Lower leg skin (tissue), 4 donors: ENCODE results near the gene HMGCL. TPM values are rescaled to one million over a fixed set of nuclear protein-coding genes. Genes with fewer than 3 reads are reported as not detected.
"Not testable (repeated sequence)": the region's sequence is repeated elsewhere in the genome, so short reads cannot be mapped to it uniquely, and the experiment has no call there.

Experiments used
- DNase-seq, 2 donors: peaks; one replicate each; pipeline ENCODE4 v3.0.0-alpha.2; 2019; ENCODE audit warnings: low spot score in 2 of 2
- H3K4me3 ChIP-seq: fragments of 200-600 bp; sonication (generic); 2 replicates; pipeline ENCODE4 v1.5.1; 2017; ENCODE audit warnings: mild to moderate bottlenecking, low read depth; ENCODE audit not compliant: poor library complexity, severe bottlenecking
- CTCF ChIP-seq, 3 donors: fragments of 450-650 bp; IDR thresholded peaks; one replicate each; pipeline ENCODE4 v1.5.1; 2016; ENCODE audit warnings: antibody characterized with exemption in 3 of 3, mild to moderate bottlenecking in 3 of 3, moderate library complexity in 2 of 3
- POLR2A ChIP-seq, 2 donors: fragments of 450-650 bp; IDR thresholded peaks; one replicate each; pipeline ENCODE4 v1.6.1; 2016 to 2017; ENCODE audit warnings: antibody characterized with exemption in 2 of 2, mild to moderate bottlenecking in 1 of 2, moderate library complexity in 1 of 2
- WGBS, 2 donors: methylation state at CpG; one replicate each; pipeline ENCODE4 v1.1.5; 2018; 5-methylcytosine and 5-hydroxymethylcytosine counted together
- intact Hi-C: fragments of 100-400 bp; cut with DNase I; formaldehyde crosslinking; loops from one replicate; pipeline ENCODE4 v1.15.0; 2023; ENCODE audit warnings: low total_unique reads
- total RNA-seq, 4 donors: library from RNA; depleted of rRNA; stranded (reverse); fragments of >200 nt; gene quantifications; one replicate each; pipeline ENCODE4 v1.1.0, GENCODE V29; 2016

HMGCL gene
- total RNA-seq, 4 donors from 2014 or later: 30.9 to 44.9 (median 36.0) TPM

DNA sequence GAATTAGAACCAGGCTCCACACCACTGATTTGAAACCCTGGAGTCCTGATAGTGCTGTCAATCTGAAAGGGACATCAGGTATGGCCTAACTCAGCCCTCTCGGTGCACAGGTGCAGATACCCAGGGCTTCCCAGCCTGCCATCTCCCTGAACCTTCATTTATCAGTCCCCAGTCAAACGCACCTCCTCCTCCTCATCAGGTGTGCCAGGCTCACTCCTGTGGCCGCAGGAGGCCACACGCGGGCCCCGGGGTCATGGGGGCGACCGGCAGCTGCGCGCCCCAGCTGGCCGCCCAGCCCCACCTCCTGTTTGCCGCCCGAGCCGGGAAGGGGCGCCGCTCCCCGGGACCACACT, 42.3 kb upstream of the HMGCL start:
- intact Hi-C loops: no loop called here
- 1 to 35% methylated on average over 2 to 12 of the region's 17 CpGs for WGBS, 2 donors
- TF ChIP-seq POLR2A (IDR thresholded peaks at IDR 0.05): no peak
- no peak for TF ChIP-seq CTCF (IDR thresholded peaks at IDR 0.05)
- no peak for DNase-seq
- H3K4me3 ChIP-seq: peak overlapping the region; percentile 61

DNA sequence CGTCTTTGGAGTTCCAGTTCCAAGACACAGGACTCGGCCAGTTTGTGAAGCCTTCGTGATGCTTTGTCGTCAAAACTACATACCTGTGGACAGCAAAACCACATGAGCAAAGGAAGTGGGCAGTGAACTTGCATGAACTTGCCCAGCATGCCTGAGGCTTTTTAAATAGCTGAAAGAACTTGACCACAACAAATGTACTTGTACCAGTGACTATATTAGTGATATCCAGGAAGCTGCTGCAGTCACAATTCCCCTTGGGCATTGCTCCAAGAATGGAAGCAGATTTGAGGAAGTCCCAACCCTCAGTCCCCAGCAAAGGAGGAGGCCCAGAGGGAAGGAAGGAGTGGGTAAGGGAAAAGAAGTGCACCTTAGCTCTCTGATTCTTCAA, 40.3 kb upstream of the HMGCL start:
- intact Hi-C loops: no loop called here
- no peak for TF ChIP-seq CTCF (IDR thresholded peaks at IDR 0.05)
- no peak for TF ChIP-seq POLR2A (IDR thresholded peaks at IDR 0.05)
- no peak overlapping the region for H3K4me3 ChIP-seq
- peak in 1 of 2 donors; percentile 38 for DNase-seq
- 82 to 90% methylated on average over 4 of the region's 4 CpGs for WGBS, 2 donors

DNA sequence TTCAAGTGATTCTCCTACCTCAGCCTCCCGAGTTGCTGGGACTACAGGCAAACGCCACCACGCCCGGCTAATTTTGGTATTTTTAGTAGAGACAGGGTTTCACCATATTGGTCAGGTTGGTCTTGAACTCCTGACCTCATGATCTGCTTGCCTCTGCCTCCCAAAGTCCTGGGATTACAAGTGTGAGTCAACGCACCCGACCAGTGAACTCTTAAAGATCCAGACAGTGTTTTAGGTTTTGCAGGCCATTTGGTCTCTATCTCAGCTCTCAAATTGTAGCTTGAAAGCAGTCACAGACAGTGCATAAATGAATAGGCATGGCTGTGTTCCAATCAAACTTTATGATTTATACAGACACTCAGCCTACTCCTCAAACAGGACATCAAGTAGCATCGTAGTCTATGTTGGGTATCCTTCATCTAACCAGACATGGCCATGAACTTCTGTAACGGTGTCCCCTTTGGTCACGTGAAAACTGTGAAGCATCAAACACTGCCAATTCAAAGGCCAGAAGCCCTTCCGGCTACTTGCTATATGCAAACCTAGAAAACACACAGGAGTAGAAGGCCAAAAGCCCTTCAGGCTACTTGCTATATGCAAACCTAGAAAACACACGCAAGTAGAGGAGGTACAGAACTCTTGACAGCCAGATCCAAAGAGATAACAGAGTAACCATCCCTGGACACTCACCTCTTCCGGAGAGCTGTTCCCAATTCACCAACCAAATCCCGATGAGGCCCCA, 39.7 kb upstream of the HMGCL start:
- intact Hi-C loops: no loop called here
- DNase-seq: no peak
- TF ChIP-seq CTCF (IDR thresholded peaks at IDR 0.05): no peak
- TF ChIP-seq POLR2A (IDR thresholded peaks at IDR 0.05): no peak
- WGBS, 2 donors: 91 to 93% methylated on average over 13 of the region's 13 CpGs
- no peak overlapping the region for H3K4me3 ChIP-seq

DNA sequence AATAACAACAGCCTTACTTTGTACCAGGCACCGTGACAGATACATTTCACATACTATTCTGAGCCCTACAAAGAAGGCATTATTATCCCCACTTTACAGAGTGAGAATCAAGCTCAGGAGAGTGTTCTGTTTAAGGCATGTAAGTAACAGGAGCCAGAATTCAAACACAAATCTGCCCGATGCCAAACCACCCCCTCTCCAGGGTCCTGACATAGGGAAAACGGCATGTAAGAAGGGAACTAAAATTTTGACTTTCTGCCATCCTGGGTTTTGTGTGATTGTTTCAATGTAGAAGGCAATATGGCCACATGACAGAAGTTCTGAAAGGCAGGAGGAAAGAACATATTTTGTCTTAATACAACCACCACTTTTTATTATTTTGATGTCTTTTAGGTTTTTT, 37.4 kb upstream of the HMGCL start:
- DNase-seq: no peak
- H3K4me3 ChIP-seq: no peak overlapping the region
- TF ChIP-seq POLR2A (IDR thresholded peaks at IDR 0.05): no peak
- no peak for TF ChIP-seq CTCF (IDR thresholded peaks at IDR 0.05)
- 70 to 81% methylated on average over 3 of the region's 3 CpGs for WGBS, 2 donors
- intact Hi-C loops: no loop called here

- TF ChIP-seq CTCF (IDR thresholded peaks at IDR 0.05): no peak
- DNase-seq: no peak
- no peak overlapping the region for H3K4me3 ChIP-seq
- intact Hi-C loops: no loop called here
- 39 to 60% methylated on average over 2 of the region's 2 CpGs for WGBS, 2 donors
Measured at GRCh38 chr1:23854568-23854967, 29.3 kb upstream of the HMGCL start.

DNA sequence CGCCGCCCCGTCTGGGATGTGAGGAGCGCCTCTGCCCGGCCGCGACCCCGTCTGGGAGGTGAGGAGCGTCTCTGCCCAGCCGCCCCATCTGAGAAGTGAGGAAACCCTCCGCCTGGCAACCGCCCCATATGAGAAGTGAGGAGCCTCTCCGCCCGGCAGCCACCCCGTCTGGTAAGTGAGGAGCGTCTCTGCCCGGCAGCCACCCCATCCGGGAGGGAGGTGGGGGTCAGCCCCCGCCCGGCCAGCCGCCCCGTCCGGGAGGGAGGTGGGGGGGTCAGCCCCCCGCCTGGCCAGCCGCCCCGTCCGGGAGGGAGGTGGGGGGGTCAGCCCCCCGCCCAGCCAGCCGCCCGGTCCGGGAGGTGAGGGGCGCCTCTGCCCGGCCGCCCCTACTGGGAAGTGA, 27.9 kb upstream of the HMGCL start:
- WGBS, 2 donors: 92 to 95% methylated on average over 10 to 13 of the region's 34 CpGs
- intact Hi-C loops, DNase-seq, H3K4me3 ChIP-seq: not testable (repeated sequence)

- intact Hi-C loops, H3K4me3 ChIP-seq, DNase-seq: not testable (repeated sequence)
Measured at GRCh38 chr1:23851406-23851805, 26.2 kb upstream of the HMGCL start.
